ENCODE measurements around the gene B4GALNT3. TPM values are rescaled to one million over a fixed set of nuclear protein-coding genes. Genes with fewer than 3 reads are reported as not detected.

Gene B4GALNT3
- total and polyA plus RNA-seq, 2 donors (not counting 1 experiment from before 2014, with no cell fraction given) = not detected

GRCh38 chr12:503111-503761, 43.5 kb downstream of the B4GALNT3 start:
- Histone ChIP-seq H3K79me2 (ENCODE audit: control insufficient read depth, insufficient read depth, low read length) (no peaks in the 10 kb centered on the region), H3K9ac (ENCODE audit: insufficient read depth, low read length) (no peak overlapping the region), H3K4me1 (ENCODE audit: control insufficient read depth, extremely low read depth, insufficient read depth, low read length) (no peaks in the 10 kb centered on the region), H3K27me3 (ENCODE audit: control insufficient read depth, insufficient read depth, low read length) (peaks cover 7% of the 10 kb centered on the region), H3K36me3 (ENCODE audit: control insufficient read depth, insufficient read depth, low read length) (no peaks in the 10 kb centered on the region), H3K27ac (ENCODE audit: insufficient read depth, low read length) (no peak overlapping the region), H2AFZ (ENCODE audit: low read length) (no peak overlapping the region), H3K4me3 (replicated peaks in 1 of 4; ENCODE audit: control extremely low read depth in 1 of 4, insufficient read depth in 1 of 4, low read depth in 3 of 4, low read length in 4 of 4) (no peak overlapping the region), H3K9me3 (ENCODE audit: control insufficient read depth, insufficient read depth, low read depth, low read length) (no peaks in the 10 kb centered on the region), H4K20me1 (ENCODE audit: control insufficient read depth, extremely low read depth, insufficient read depth, low read length) (no peaks in the 10 kb centered on the region), H3K4me2 (ENCODE audit: extremely low read depth, insufficient read depth, low read length) (no peak overlapping the region)
- TF ChIP-seq, protein P1, sequence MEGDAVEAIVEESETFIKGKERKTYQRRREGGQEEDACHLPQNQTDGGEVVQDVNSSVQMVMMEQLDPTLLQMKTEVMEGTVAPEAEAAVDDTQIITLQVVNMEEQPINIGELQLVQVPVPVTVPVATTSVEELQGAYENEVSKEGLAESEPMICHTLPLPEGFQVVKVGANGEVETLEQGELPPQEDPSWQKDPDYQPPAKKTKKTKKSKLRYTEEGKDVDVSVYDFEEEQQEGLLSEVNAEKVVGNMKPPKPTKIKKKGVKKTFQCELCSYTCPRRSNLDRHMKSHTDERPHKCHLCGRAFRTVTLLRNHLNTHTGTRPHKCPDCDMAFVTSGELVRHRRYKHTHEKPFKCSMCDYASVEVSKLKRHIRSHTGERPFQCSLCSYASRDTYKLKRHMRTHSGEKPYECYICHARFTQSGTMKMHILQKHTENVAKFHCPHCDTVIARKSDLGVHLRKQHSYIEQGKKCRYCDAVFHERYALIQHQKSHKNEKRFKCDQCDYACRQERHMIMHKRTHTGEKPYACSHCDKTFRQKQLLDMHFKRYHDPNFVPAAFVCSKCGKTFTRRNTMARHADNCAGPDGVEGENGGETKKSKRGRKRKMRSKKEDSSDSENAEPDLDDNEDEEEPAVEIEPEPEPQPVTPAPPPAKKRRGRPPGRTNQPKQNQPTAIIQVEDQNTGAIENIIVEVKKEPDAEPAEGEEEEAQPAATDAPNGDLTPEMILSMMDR (conservative IDR thresholded peaks at IDR 0.05 in 1 of 2, IDR thresholded peaks at IDR 0.05 in 1 of 2; ENCODE audit: low read depth in 1 of 2, low read length in 2 of 2) = no peak
- no peak for TF ChIP-seq EZH2 (IDR thresholded peaks at IDR 0.05; ENCODE audit: low read length, missing control alignments)
- peak in 1 of 2 donors; percentile 8 for DNase-seq (ENCODE audit: low read depth in 2 of 2)

- H3K9ac ChIP-seq (ENCODE audit: insufficient read depth, low read length) = no peak overlapping the region
- H3K27ac ChIP-seq (ENCODE audit: insufficient read depth, low read length) = no peak overlapping the region
- no peaks in the 10 kb centered on the region for H3K79me2 ChIP-seq (ENCODE audit: control insufficient read depth, insufficient read depth, low read length)
- no peaks in the 10 kb centered on the region for H3K4me1 ChIP-seq (ENCODE audit: control insufficient read depth, extremely low read depth, insufficient read depth, low read length)
- peaks cover 7% of the 10 kb centered on the region for H3K27me3 ChIP-seq (ENCODE audit: control insufficient read depth, insufficient read depth, low read length)
- no peak overlapping the region for H3K4me3 ChIP-seq (replicated peaks in 1 of 4; ENCODE audit: control extremely low read depth in 1 of 4, insufficient read depth in 1 of 4, low read depth in 3 of 4, low read length in 4 of 4)
- no peaks in the 10 kb centered on the region for H4K20me1 ChIP-seq (ENCODE audit: control insufficient read depth, extremely low read depth, insufficient read depth, low read length)
- TF ChIP-seq, protein P1 (conservative IDR thresholded peaks at IDR 0.05 in 1 of 2, IDR thresholded peaks at IDR 0.05 in 1 of 2; ENCODE audit: low read depth in 1 of 2, low read length in 2 of 2) = no peak
- TF ChIP-seq EZH2 (IDR thresholded peaks at IDR 0.05; ENCODE audit: low read length, missing control alignments) = no peak
- H3K4me2 ChIP-seq (ENCODE audit: extremely low read depth, insufficient read depth, low read length) = no peak overlapping the region
- no peaks in the 10 kb centered on the region for H3K9me3 ChIP-seq (ENCODE audit: control insufficient read depth, insufficient read depth, low read depth, low read length)
- DNase-seq (ENCODE audit: low read depth in 2 of 2) = no peak
- no peaks in the 10 kb centered on the region for H3K36me3 ChIP-seq (ENCODE audit: control insufficient read depth, insufficient read depth, low read length)
- H2AFZ ChIP-seq (ENCODE audit: low read length) = no peak overlapping the region
Observed at GRCh38 chr12:505221-505620, 45.5 kb downstream of the B4GALNT3 start.

DNA sequence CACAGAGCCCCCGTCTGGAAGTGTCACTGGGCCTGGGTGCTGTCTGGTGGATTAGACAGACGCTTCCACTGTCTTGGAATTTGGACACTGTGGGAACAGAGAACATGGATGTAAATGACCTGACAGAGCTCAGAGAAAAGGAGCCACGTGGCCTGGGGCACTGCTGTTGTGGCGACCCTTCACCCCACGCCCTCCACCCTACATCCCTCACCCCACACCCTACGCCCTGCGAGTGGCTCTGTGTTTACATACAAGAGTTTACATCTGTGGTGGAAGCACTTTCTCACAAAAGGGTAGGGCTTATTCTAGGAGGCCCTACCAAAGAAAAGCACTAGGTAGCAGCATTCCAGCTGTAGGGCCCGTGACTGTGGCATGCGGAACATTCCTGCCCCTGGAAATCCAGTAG, 47.7 kb downstream of the B4GALNT3 start:
- DNase-seq (ENCODE audit: low read depth in 2 of 2) = no peak
- H3K9me3 ChIP-seq (ENCODE audit: control insufficient read depth, insufficient read depth, low read depth, low read length) = no peaks in the 10 kb centered on the region
- no peak overlapping the region for H3K9ac ChIP-seq (ENCODE audit: insufficient read depth, low read length)
- no peak overlapping the region for H3K27ac ChIP-seq (ENCODE audit: insufficient read depth, low read length)
- no peak overlapping the region for H3K4me3 ChIP-seq (replicated peaks in 1 of 4; ENCODE audit: control extremely low read depth in 1 of 4, insufficient read depth in 1 of 4, low read depth in 3 of 4, low read length in 4 of 4)
- no peak for TF ChIP-seq EZH2 (IDR thresholded peaks at IDR 0.05; ENCODE audit: low read length, missing control alignments)
- TF ChIP-seq, protein P1 (conservative IDR thresholded peaks at IDR 0.05 in 1 of 2, IDR thresholded peaks at IDR 0.05 in 1 of 2; ENCODE audit: low read depth in 1 of 2, low read length in 2 of 2) = no peak
- H3K4me1 ChIP-seq (ENCODE audit: control insufficient read depth, extremely low read depth, insufficient read depth, low read length) = no peaks in the 10 kb centered on the region
- H2AFZ ChIP-seq (ENCODE audit: low read length) = no peak overlapping the region
- H3K36me3 ChIP-seq (ENCODE audit: control insufficient read depth, insufficient read depth, low read length) = no peaks in the 10 kb centered on the region
- peaks cover 7% of the 10 kb centered on the region for H3K27me3 ChIP-seq (ENCODE audit: control insufficient read depth, insufficient read depth, low read length)
- no peaks in the 10 kb centered on the region for H4K20me1 ChIP-seq (ENCODE audit: control insufficient read depth, extremely low read depth, insufficient read depth, low read length)
- no peak overlapping the region for H3K4me2 ChIP-seq (ENCODE audit: extremely low read depth, insufficient read depth, low read length)
- H3K79me2 ChIP-seq (ENCODE audit: control insufficient read depth, insufficient read depth, low read length) = no peaks in the 10 kb centered on the region

All from fibroblast of lung (primary cell).